Activated CD4-positive, alpha-beta T cell treated with anti-CD3 and anti-CD28 coated beads, Interleukin-2, Interleukin-4, amounts not matched to agents 100 ng/mL and 50 ng/mL, durations not matched to agents 16 hours and 8 hours (primary cell): Measurements from ENCODE around the gene ANK2.
"Not testable (repeated sequence)": the region's sequence is repeated elsewhere in the genome, so short reads cannot be mapped to it uniquely, and the experiment has no call there.

Experiments used
- DNase-seq: peaks from one replicate; pipeline ENCODE4 v3.0.0-alpha.2; 2020; ENCODE audit warnings: low spot score

The ANK2 gene

GRCh38 chr4:113153529-113154101 lies 104.2 kb downstream of the ANK2 start:
- no peak for DNase-seq

GRCh38 chr4:113154281-113154680 lies 104.8 kb downstream of the ANK2 start:
- DNase-seq, result no peak

GRCh38 chr4:113157086-113157857 lies 107.8 kb downstream of the ANK2 start:
- no peak for DNase-seq

- no peak for DNase-seq
These were observed 110.6 kb downstream of the ANK2 start for GRCh38 chr4:113159942-113160545.

GRCh38 chr4:113160548-113160947 lies 111.1 kb downstream of the ANK2 start:
- no peak for DNase-seq

GRCh38 chr4:113162089-113162488 lies 112.6 kb downstream of the ANK2 start:
- DNase-seq, result no peak

- no peak for DNase-seq
These were observed 119.9 kb downstream of the ANK2 start for GRCh38 chr4:113169368-113169767.

- no peak for DNase-seq
These were observed 120.8 kb downstream of the ANK2 start for GRCh38 chr4:113170115-113170804.

- no peak for DNase-seq
These were observed 121.5 kb downstream of the ANK2 start for GRCh38 chr4:113170805-113171468.

GRCh38 chr4:113173126-113173792 lies 123.8 kb downstream of the ANK2 start:
- no peak for DNase-seq

GRCh38 chr4:113173793-113174264 lies 124.4 kb downstream of the ANK2 start:
- no peak for DNase-seq

- no peak for DNase-seq
These were observed 129.6 kb downstream of the ANK2 start for GRCh38 chr4:113179091-113179490.

GRCh38 chr4:113179996-113180395 lies 130.5 kb downstream of the ANK2 start:
- no peak for DNase-seq

- DNase-seq, result no peak
These were observed 132.0 kb downstream of the ANK2 start for GRCh38 chr4:113181289-113182007.

GRCh38 chr4:113183032-113183605 lies 133.7 kb downstream of the ANK2 start:
- no peak for DNase-seq

- DNase-seq, result not testable (repeated sequence)
These were observed 136.8 kb downstream of the ANK2 start for GRCh38 chr4:113186220-113186619.

- no peak for DNase-seq
These were observed 137.5 kb downstream of the ANK2 start for GRCh38 chr4:113186913-113187312.

- DNase-seq, result no peak
These were observed 137.9 kb downstream of the ANK2 start for GRCh38 chr4:113187358-113187757.

GRCh38 chr4:113189546-113189945 lies 140.1 kb downstream of the ANK2 start:
- no peak for DNase-seq

GRCh38 chr4:113209153-113209552 lies 159.7 kb downstream of the ANK2 start:
- no peak for DNase-seq
